DND-41 (cell line): ENCODE data around the gene DCTPP1.

Experiments
- EZH2 ChIP-seq: IDR thresholded peaks from 3 replicates; pipeline ENCODE4 v1.6.1; 2012; ENCODE audit warnings: borderline replicate concordance, low read depth, mild to moderate bottlenecking, moderate library complexity, low read length, inconsistent platforms; ENCODE audit not compliant: severe bottlenecking
- TF ChIP-seq, protein P1 (sequence below): IDR thresholded peaks from 2 replicates; pipeline ENCODE4 v1.5.1; 2012; ENCODE audit warnings: borderline replicate concordance, low read length, moderate library complexity, mild to moderate bottlenecking; ENCODE audit not compliant: poor library complexity, severe bottlenecking; ENCODE audit errors: extremely low read depth

DNA sequence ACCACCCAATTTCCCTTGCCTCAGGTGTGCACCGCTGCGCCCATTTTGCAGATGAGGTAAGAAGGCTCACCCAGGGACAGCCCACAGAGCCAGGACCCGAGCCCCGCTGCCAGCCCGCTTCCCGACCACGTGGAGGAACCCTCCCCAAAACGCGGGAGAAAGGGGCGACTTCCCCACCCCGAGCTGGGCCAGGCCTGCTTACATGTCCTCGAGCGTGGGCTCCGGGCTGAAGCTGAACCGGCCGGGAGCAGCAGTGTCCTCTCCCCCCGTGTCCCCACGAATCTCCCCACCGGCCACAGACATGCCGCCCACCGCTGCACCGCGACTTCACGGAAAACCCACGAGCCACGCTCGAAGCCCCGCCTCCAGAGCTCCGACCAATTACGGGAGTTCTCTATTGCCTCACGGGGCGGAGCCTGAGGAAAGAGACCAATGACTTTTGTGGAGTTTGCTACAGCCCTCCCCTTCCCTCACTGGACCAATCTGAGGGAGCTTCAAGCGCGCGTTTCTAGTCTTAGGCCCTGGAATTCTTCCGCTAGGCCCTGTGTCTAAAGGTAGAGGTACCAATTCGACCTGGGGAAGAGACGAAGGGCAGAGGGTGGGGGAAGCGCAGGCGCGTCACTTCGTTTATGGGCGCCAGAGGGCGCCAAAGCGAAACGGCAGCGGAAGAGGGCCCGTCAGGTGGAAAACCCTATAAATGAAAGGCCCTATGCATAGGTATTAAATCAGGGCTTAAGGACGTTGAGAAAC lies at the start of gene DCTPP1:
- TF ChIP-seq, protein P1, sequence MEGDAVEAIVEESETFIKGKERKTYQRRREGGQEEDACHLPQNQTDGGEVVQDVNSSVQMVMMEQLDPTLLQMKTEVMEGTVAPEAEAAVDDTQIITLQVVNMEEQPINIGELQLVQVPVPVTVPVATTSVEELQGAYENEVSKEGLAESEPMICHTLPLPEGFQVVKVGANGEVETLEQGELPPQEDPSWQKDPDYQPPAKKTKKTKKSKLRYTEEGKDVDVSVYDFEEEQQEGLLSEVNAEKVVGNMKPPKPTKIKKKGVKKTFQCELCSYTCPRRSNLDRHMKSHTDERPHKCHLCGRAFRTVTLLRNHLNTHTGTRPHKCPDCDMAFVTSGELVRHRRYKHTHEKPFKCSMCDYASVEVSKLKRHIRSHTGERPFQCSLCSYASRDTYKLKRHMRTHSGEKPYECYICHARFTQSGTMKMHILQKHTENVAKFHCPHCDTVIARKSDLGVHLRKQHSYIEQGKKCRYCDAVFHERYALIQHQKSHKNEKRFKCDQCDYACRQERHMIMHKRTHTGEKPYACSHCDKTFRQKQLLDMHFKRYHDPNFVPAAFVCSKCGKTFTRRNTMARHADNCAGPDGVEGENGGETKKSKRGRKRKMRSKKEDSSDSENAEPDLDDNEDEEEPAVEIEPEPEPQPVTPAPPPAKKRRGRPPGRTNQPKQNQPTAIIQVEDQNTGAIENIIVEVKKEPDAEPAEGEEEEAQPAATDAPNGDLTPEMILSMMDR = peak; percentile 89
- TF ChIP-seq EZH2 = no peak
